Mammary microvascular endothelial cell (primary cell): Measurements from ENCODE around the gene ZNF593. TPM values are rescaled to one million over a fixed set of nuclear protein-coding genes. Genes with fewer than 3 reads are reported as not detected.

Experiments
- total RNA-seq: library from RNA; depleted of rRNA; stranded (reverse); fragments of >200 nt; gene quantifications from 2 replicates; pipeline ENCODE4 v1.2.3, GENCODE V29; 2015

ZNF593 gene
- 41.5 and 57.4 TPM in 2 replicates for total RNA-seq

GRCh38 chr1:26169669-26170471, at the start of gene ZNF593:
TSS of gene ZNF593 (plus strand) at chr1:26169908. CDS start at chr1:26169984, 76 bp downstream.

GRCh38 chr1:26158908-26159742, 10.6 kb upstream of the ZNF593 start, which contains the start of gene FAM110D:
TSS of gene FAM110D (plus strand) at chr1:26159079. CDS start at chr1:26161292, 2,213 bp downstream.

GRCh38 chr1:26168410-26169197, 1.1 kb upstream of the ZNF593 start, which contains the start of gene C1orf232:
TSS of gene C1orf232 (minus strand) at chr1:26168963. CDS start at chr1:26168499, 464 bp downstream.

GRCh38 chr1:26171084-26172072, 1.7 kb downstream of the ZNF593 start, which contains the start of gene ZNF593OS:
TSS of gene ZNF593OS (minus strand) at chr1:26171832. CDS start at chr1:26171661, 171 bp downstream.

GRCh38 chr1:26177182-26177684, 7.5 kb downstream of the ZNF593 start, which contains the start of gene CNKSR1:
TSS of gene CNKSR1 (plus strand) at chr1:26177491. CDS start at chr1:26177548, 57 bp downstream.

GRCh38 chr1:26190373-26190987, 20.8 kb downstream of the ZNF593 start, which contains the start of gene CATSPER4:
TSS of gene CATSPER4 (plus strand) at chr1:26190602. CDS start at chr1:26190628, 26 bp downstream.

Other genes starting within 250 kb of the ZNF593 start
- gene PAFAH2, start 171.8 kb upstream of the ZNF593 start, total RNA-seq, result 6.6 and 7.6 TPM in 2 replicates
- gene EXTL1, start 148.1 kb upstream of the ZNF593 start, total RNA-seq, result not detected in 2 replicates
- gene SLC30A2, start 123.8 kb upstream of the ZNF593 start, total RNA-seq, result 0.15 TPM in 1 of 2 replicates, not detected in the other
- not detected in 2 replicates for gene TRIM63, start 102.3 kb upstream of the ZNF593 start, total RNA-seq
- gene PDIK1L, start 58.1 kb upstream of the ZNF593 start, total RNA-seq, result 3.6 and 6.1 TPM in 2 replicates
- 3.7 and 4.7 TPM in 2 replicates for gene FAM110D, start 10.8 kb upstream of the ZNF593 start, total RNA-seq
- not detected in 2 replicates for gene C1orf232, start 945 bp upstream of the ZNF593 start, total RNA-seq
- gene ZNF593OS, start 1.9 kb downstream of the ZNF593 start, total RNA-seq, result 0.33 TPM in 1 of 2 replicates, not detected in the other
- gene CNKSR1, start 7.6 kb downstream of the ZNF593 start, total RNA-seq, result not detected in 2 replicates
- not detected in 2 replicates for gene CATSPER4, start 20.7 kb downstream of the ZNF593 start, total RNA-seq
- 9.5 and 13.4 TPM in 2 replicates for gene CEP85, start 64.3 kb downstream of the ZNF593 start, total RNA-seq
- gene SH3BGRL3, start 110.2 kb downstream of the ZNF593 start, total RNA-seq, result 232 and 233 TPM in 2 replicates
- gene UBXN11, start 136.7 kb downstream of the ZNF593 start, total RNA-seq, result 1.9 TPM in 2 replicates
- gene CD52, start 148.1 kb downstream of the ZNF593 start, total RNA-seq, result not detected in 2 replicates
- not detected in 2 replicates for gene CRYBG2, start 184.2 kb downstream of the ZNF593 start, total RNA-seq
- not detected in 2 replicates for gene ZNF683, start 202.8 kb downstream of the ZNF593 start, total RNA-seq
- not detected in 2 replicates for gene LIN28A, start 240.9 kb downstream of the ZNF593 start, total RNA-seq